Sigmoid colon (tissue), 4 donors: ENCODE data around the gene ARHGEF38.

Experiments
- POLR2A ChIP-seq, 2 donors: fragments of 450-650 bp; IDR thresholded peaks; one replicate each; pipeline ENCODE4 v1.6.1; 2016; ENCODE audit warnings: antibody characterized with exemption in 2 of 2, mild to moderate bottlenecking in 2 of 2, moderate library complexity in 2 of 2
- POLR2AphosphoS5 ChIP-seq, 4 donors: sonication (generic); formaldehyde crosslinking; IDR thresholded peaks; one replicate each; pipeline ENCODE4 v1.6.1; 2017; ENCODE audit warnings: antibody characterized with exemption in 4 of 4
- TF ChIP-seq, protein P1 (sequence below), 4 experiments: fragments of 450-650 bp in 3 of 4; fragments of 200-600 bp in 1 of 4; IDR thresholded peaks; one replicate each; pipeline ENCODE4 v1.5.1; 2016 to 2019; ENCODE audit warnings: antibody characterized with exemption in 4 of 4, mild to moderate bottlenecking in 3 of 4, moderate library complexity in 2 of 4

DNA sequence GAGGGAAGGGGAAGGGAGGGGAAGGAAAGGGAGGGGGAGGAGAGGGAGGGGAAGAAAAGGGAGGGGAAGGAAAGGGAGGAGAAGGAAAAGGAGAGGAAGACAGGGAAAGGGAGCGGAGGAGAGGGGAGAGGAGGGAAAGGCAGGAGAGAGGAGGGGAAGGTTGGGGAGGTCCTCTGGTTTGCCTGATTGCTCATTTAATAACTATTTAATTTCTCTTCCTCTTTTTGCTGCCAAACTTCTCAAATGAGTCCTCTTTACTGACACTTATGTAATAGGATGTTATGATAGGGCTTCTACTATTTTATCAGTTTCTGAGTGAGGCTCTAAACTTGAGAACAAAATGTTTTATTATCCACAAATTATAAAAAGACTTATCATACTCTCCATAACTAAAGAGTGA lies 43.1 kb upstream of the ARHGEF38 start:
- TF ChIP-seq, protein P1, sequence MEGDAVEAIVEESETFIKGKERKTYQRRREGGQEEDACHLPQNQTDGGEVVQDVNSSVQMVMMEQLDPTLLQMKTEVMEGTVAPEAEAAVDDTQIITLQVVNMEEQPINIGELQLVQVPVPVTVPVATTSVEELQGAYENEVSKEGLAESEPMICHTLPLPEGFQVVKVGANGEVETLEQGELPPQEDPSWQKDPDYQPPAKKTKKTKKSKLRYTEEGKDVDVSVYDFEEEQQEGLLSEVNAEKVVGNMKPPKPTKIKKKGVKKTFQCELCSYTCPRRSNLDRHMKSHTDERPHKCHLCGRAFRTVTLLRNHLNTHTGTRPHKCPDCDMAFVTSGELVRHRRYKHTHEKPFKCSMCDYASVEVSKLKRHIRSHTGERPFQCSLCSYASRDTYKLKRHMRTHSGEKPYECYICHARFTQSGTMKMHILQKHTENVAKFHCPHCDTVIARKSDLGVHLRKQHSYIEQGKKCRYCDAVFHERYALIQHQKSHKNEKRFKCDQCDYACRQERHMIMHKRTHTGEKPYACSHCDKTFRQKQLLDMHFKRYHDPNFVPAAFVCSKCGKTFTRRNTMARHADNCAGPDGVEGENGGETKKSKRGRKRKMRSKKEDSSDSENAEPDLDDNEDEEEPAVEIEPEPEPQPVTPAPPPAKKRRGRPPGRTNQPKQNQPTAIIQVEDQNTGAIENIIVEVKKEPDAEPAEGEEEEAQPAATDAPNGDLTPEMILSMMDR (IDR thresholded peaks at IDR 0.05), result no peak
- no peak for TF ChIP-seq POLR2AphosphoS5 (IDR thresholded peaks at IDR 0.05)
- no peak for TF ChIP-seq POLR2A (IDR thresholded peaks at IDR 0.05)
